Measurements from ENCODE around the gene CARD11. TPM values are rescaled to one million over a fixed set of nuclear protein-coding genes. Genes with fewer than 3 reads are reported as not detected.

CARD11 gene
- polyA plus RNA-seq, 1 of the 3 experiments (the other 2 are of a cell fraction) = not detected

DNA sequence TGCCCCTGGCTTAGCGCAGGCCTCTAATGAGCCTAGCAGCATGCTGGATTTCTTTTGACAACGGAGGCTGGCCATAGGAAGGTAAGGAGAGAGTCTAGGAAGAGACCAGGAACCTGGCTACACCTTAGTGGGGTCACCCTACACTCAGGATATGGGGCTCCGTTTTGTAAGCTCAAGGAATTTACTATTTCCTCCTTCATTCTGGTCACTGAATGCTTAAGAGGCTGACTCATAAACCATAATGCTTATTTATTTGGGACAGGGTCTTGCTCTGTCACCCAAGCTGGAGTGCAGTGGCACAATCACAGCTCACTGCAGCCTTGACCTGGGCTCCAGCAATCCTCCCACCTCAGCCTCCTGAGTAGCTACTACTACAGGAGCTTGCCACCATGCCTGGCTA lies 38.4 kb downstream of the CARD11 start:
- no peaks in the 10 kb centered on the region for H4K20me1 ChIP-seq (ENCODE audit: insufficient read depth)
- no peaks in the 10 kb centered on the region for H3F3A ChIP-seq (replicated peaks; ENCODE audit: insufficient read depth)
- no peaks in the 10 kb centered on the region for H3K27me3 ChIP-seq (ENCODE audit: insufficient read depth)
- H3K4me1 ChIP-seq (ENCODE audit: control insufficient read depth in 1 of 2, insufficient read depth in 2 of 2, low read depth in 1 of 2, low read length in 1 of 2) = peaks cover 0 to 3% of the 10 kb centered on the region in 2 experiments; a peak in 1 of 4 replicates
- no peak overlapping the region for H3K4me2 ChIP-seq
- no peaks in the 10 kb centered on the region for H3K9me3 ChIP-seq
- H2AFZ ChIP-seq (ENCODE audit: low read depth) = no peak overlapping the region
- H3K9ac ChIP-seq = no peak overlapping the region
- no peak overlapping the region for H3K27ac ChIP-seq (ENCODE audit: low read depth in 2 of 2, low read length in 1 of 2)
- H3K4me3 ChIP-seq (ENCODE audit: low read depth in 2 of 2, low read length in 1 of 2) = no peak overlapping the region
- H3K9me2 ChIP-seq = no peaks in the 10 kb centered on the region
- CTCF ChIA-PET = interaction anchor here (1.2 kb wide), 1 partner anchor 10 kb away, joined by 3 read pairs; no protein-coding TSS in a partner anchor
- POLR2A ChIA-PET = no interaction called here
- 46% methylated on average over 3 of the region's 3 CpGs for WGBS (ENCODE audit: low lambda C conversion rate)
- H3K36me3 ChIP-seq (replicated peaks in 1 of 2; ENCODE audit: control insufficient read depth in 1 of 2, insufficient read depth in 2 of 2, low read length in 1 of 2) = no peaks in the 10 kb centered on the region
- no peaks in the 10 kb centered on the region for H3K79me2 ChIP-seq (ENCODE audit: insufficient read depth)
- no peak for DNase-seq
- TF ChIP-seq EP300 (IDR thresholded peaks at IDR 0.05; ENCODE audit: borderline replicate concordance in 1 of 2, low read depth in 1 of 2, low read length in 1 of 2) (no peak), GATA2 (CRISPR knock-in tag; IDR thresholded peaks at IDR 0.05) (no peak), SMC3 (IDR thresholded peaks at IDR 0.05; ENCODE audit: low read depth, low read length) (no peak), CTCF (IDR thresholded peaks at IDR 0.05) (no peak)

- TF ChIP-seq RXRA (IDR thresholded peaks at IDR 0.05; ENCODE audit: borderline replicate concordance, low read depth) (no peak), RAD21 (IDR thresholded peaks at IDR 0.05; ENCODE audit: low read length) (no peak), NFIC (IDR thresholded peaks at IDR 0.05; ENCODE audit: borderline replicate concordance) (no peak)
- H3K9me2 ChIP-seq = no peaks in the 10 kb centered on the region
- no peaks in the 10 kb centered on the region for H3K9me3 ChIP-seq
- no peak overlapping the region for H2AFZ ChIP-seq (ENCODE audit: low read depth)
- no peak overlapping the region for H3K9ac ChIP-seq
- H3K27ac ChIP-seq (ENCODE audit: low read depth in 2 of 2, low read length in 1 of 2) = no peak overlapping the region
- H3K4me1 ChIP-seq (ENCODE audit: control insufficient read depth in 1 of 2, insufficient read depth in 2 of 2, low read depth in 1 of 2, low read length in 1 of 2) = peaks cover 0 to 3% of the 10 kb centered on the region in 2 experiments; a peak in 1 of 4 replicates
- H3K4me2 ChIP-seq = no peak overlapping the region
- H3K27me3 ChIP-seq (ENCODE audit: insufficient read depth) = no peaks in the 10 kb centered on the region
- ChIA-PET POLR2A (interaction anchor here (0.6 kb wide), 1 partner anchor 24 kb away, joined by 4 read pairs; no protein-coding TSS in a partner anchor), CTCF (no interaction called here)
- H3K36me3 ChIP-seq (replicated peaks in 1 of 2; ENCODE audit: control insufficient read depth in 1 of 2, insufficient read depth in 2 of 2, low read length in 1 of 2) = no peaks in the 10 kb centered on the region
- WGBS (ENCODE audit: low lambda C conversion rate) = 61% methylated on average over 13 of the region's 13 CpGs
- H3K4me3 ChIP-seq (ENCODE audit: low read depth in 2 of 2, low read length in 1 of 2) = no peak overlapping the region
- no peak for DNase-seq
- no peaks in the 10 kb centered on the region for H4K20me1 ChIP-seq (ENCODE audit: insufficient read depth)
- no peaks in the 10 kb centered on the region for H3K79me2 ChIP-seq (ENCODE audit: insufficient read depth)
- H3F3A ChIP-seq (replicated peaks; ENCODE audit: insufficient read depth) = no peaks in the 10 kb centered on the region
Observed at GRCh38 chr7:3003936-3004335, 39.7 kb downstream of the CARD11 start.

GRCh38 chr7:3002631-3003030 lies 41.0 kb downstream of the CARD11 start:
- H3K9me2 ChIP-seq = no peaks in the 10 kb centered on the region
- H3K27ac ChIP-seq (ENCODE audit: low read depth in 2 of 2, low read length in 1 of 2) = no peak overlapping the region
- POLR2A ChIA-PET = interaction anchor here (0.6 kb wide), 1 partner anchor 69 kb away, joined by 3 read pairs; no protein-coding TSS in a partner anchor
- H3K79me2 ChIP-seq (ENCODE audit: insufficient read depth) = no peaks in the 10 kb centered on the region
- H3K9ac ChIP-seq = no peak overlapping the region
- H3K4me3 ChIP-seq (ENCODE audit: low read depth in 2 of 2, low read length in 1 of 2) = no peak overlapping the region
- peaks cover 0 to 3% of the 10 kb centered on the region in 2 experiments; a peak in 1 of 4 replicates for H3K4me1 ChIP-seq (ENCODE audit: control insufficient read depth in 1 of 2, insufficient read depth in 2 of 2, low read depth in 1 of 2, low read length in 1 of 2)
- 67% methylated on average over 7 of the region's 7 CpGs for WGBS (ENCODE audit: low lambda C conversion rate)
- no peaks in the 10 kb centered on the region for H3F3A ChIP-seq (replicated peaks; ENCODE audit: insufficient read depth)
- H3K9me3 ChIP-seq = no peaks in the 10 kb centered on the region
- H3K4me2 ChIP-seq = no peak overlapping the region
- no peaks in the 10 kb centered on the region for H3K36me3 ChIP-seq (replicated peaks in 1 of 2; ENCODE audit: control insufficient read depth in 1 of 2, insufficient read depth in 2 of 2, low read length in 1 of 2)
- H3K27me3 ChIP-seq (ENCODE audit: insufficient read depth) = no peaks in the 10 kb centered on the region
- CTCF ChIA-PET = interaction anchor here (0.7 to 1.1 kb wide), 5 partner anchors 9 to 115 kb away, joined by 3 read pairs; no protein-coding TSS in a partner anchor
- TF ChIP-seq IRF3 (IDR thresholded peaks at IDR 0.05; ENCODE audit: low read depth, low read length) (no peak), FOSL2 (IDR thresholded peaks at IDR 0.05; ENCODE audit: borderline replicate concordance, low read depth) (no peak), FOXJ3 (CRISPR knock-in tag; IDR thresholded peaks at IDR 0.05) (no peak), REST (IDR thresholded peaks at IDR 0.05; ENCODE audit: low read depth, low read length) (no peak), GATA2 (CRISPR knock-in tag; IDR thresholded peaks at IDR 0.05) (no peak), USF1 (IDR thresholded peaks at IDR 0.05; ENCODE audit: borderline replicate concordance, low read depth) (no peak), GABPA (IDR thresholded peaks at IDR 0.05; ENCODE audit: low read depth) (no peak), RCOR1 (IDR thresholded peaks at IDR 0.05; ENCODE audit: low read length) (no peak)
- no peaks in the 10 kb centered on the region for H4K20me1 ChIP-seq (ENCODE audit: insufficient read depth)
- DNase-seq = no peak
- H2AFZ ChIP-seq (ENCODE audit: low read depth) = no peak overlapping the region

Measured in SK-N-SH (cell line).